Activated T-helper 1 cell treated with anti-CD3 and anti-CD28 coated beads, Interleukin-2, amount 50 U/mL, for 16 hours (primary cell): ENCODE measurements around the gene GRIN3A.
"Not testable (repeated sequence)": the region's sequence is repeated elsewhere in the genome, so short reads cannot be mapped to it uniquely, and the experiment has no call there.

Source experiments
- DNase-seq, 2 donors: peaks; one replicate each; pipeline ENCODE4 v3.0.0-alpha.2; 2020; ENCODE audit warnings: low read depth in 1 of 2, low spot score in 1 of 2

GRIN3A gene

DNA sequence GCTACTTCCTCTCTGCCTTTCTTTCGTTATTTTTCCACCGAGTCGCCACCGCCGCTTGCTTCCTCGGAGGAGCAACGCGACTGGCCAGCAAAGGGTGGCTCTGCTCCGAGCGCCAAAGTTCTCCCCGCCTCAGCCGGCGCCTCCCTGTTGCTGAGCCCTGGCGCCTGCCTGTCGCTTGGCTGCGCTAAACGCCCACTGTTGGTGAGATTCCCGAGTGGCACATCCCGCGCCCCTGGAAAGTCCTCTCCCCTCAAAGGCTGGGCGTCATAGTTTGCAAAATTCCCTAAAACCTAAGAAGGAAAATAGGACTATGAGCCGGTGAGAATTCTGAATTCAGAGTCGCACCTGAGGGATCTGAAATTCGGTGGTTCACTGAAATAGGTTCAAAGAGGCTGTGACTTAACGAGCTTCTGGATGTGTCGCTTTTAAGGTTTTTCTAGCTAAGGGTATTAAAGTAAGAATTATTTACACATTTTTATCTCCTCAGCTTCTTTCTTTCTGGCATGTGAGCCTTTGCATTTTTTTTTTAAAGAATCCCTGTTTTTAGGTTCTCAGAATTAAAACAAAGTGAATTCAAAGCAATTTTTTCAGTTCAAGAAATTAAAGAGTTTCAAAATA lies at the start of gene GRIN3A:
Gene GRIN3A, minus strand, starts transcription at position 82 of the 618 bp plus-strand sequence. CDS start 668 bp downstream, outside the sequence.
- DNase-seq, result no peak

DNA sequence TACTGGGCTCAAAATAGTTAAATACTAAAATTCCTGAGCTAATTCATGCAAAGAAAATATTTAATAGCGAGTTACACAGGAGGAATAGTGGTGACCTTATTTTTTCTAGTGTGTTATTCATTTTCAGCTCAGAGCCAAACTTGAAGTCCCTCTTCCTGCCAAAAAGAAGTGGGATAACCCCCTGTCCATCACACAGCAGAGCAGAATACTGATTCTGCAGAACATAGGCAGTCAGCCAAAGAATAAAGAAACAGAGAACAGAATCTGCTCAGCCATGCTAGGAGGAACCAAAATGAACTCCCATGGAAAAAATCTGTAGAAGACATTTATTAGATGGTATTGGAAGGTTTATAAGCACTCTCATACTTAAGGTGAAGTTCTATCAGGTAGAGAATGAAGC lies 49.4 kb upstream of the GRIN3A start:
- no peak for DNase-seq

DNA sequence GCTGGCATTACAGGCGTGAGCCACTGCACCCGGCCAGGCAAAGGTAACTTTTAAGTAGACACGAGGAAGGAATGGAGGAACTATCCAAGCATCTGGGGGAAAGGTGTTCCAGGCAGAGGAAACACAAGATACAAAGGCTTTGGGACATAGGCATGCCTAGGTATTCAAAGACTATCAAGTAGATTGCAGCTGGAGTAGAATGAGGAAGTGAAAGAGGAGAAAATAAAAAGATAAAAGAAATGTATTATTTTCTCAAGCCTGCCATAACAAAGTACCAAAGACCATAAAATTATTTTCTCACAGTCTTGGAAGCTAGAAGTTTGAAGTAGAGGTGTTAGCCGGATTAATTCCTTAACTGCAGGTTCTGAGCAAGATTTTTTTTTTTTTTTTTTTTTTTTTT lies 39.9 kb upstream of the GRIN3A start:
- DNase-seq, result no peak

DNA sequence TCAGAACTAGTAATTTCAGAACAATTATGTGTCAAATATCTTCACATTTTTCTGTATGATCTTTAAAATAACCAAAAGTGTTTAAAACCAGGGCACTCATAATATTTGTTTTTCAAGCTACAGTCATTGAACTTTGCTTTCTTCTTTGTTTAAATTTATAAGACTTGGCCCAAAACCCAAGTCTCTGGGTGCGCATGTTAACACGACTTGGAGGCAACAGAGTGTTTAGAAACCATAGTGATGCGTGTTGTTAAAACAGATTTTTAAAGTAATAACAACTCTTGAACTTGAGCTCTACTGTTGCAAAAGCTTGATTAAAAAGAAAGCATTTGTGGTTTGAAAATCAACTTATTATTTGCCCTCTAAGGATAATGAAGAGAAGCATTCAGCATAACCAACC lies 26.0 kb upstream of the GRIN3A start:
- no peak for DNase-seq

DNA sequence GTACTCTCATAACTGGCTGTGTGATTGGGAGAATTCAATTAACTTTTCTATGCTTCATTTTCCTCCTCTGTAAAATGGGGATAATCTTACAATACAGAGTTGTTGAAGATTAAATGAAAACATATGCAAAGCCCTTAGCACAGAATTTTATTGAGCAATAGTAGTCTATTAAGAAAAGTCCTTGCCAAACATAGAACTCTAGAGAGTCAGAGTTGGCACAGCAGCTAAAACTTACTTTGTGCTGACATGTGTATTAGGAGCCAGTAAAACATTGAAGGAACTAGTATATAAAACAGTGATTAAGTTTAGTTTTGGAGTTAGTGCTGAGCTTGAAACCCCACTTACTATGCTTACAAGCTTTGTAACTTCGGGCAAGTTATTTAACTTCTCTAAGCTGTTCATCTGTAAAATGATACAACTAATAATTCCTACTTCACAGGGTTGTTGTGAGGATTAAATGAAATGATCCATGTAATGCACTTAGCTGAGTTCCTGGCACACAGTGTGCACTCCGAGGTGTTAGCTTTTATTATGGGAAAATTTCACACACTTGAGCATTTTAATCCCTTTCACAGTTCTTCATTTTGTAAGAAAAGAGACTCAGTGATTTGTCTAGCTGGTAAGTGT lies 20.0 kb upstream of the GRIN3A start:
- DNase-seq, result no peak

DNA sequence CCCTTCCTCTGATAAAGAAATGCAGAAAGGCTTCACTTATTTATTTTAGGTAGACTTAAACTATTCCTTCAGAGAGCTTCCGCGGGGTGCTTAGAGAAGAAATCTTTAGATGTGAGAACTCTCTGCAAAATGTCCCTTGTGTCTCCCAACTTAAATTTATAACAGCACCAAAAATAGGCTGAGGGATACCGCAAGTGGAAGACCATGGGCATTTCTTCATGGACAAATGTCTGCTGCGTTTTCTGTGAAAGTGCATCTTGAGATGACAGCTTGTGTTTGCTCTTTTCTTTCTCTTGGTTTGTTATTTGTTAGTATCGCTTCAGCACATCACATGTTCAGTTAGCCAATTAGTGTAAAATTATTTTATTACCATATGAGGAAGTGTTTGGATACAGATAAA lies 15.3 kb upstream of the GRIN3A start:
- DNase-seq, result no peak

DNA sequence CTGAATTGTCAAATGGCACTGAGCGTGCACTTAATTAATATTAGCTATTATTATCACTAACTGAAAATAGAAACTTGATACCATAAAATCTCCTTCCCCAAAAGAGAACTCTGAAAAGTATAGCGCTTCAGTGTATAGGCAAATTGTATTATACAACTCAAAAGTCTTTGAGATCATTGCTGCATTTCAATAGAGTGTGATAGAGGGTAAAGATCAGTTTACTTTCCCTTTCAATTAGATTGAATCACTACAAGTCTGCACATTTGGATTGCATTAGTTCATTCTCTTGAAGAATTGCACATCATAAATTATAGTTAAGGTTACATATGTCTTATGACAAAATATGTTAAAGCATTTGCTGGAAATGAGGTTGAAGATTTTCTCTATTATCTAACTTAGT lies 13.4 kb upstream of the GRIN3A start:
- no peak for DNase-seq

DNA sequence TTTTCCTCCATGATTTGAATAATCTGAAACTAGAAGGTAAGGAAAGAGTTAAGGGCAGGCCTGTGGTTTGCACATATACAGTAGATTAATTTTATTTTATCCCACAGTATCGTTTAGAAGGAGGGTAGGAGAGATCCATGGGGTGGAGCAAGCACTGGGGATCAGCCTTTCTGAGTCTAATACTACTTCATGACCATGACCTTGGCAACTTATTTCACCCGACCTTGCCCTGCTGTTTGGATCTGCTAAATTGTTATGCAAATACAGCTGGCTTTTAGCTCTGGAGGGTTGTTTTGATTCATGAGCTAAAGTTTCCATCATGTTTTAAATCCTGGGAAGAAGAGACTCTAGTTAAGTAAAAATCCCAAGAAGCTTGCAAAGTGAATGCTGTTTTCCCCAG lies 864 bp upstream of the GRIN3A start:
- no peak for DNase-seq

DNA sequence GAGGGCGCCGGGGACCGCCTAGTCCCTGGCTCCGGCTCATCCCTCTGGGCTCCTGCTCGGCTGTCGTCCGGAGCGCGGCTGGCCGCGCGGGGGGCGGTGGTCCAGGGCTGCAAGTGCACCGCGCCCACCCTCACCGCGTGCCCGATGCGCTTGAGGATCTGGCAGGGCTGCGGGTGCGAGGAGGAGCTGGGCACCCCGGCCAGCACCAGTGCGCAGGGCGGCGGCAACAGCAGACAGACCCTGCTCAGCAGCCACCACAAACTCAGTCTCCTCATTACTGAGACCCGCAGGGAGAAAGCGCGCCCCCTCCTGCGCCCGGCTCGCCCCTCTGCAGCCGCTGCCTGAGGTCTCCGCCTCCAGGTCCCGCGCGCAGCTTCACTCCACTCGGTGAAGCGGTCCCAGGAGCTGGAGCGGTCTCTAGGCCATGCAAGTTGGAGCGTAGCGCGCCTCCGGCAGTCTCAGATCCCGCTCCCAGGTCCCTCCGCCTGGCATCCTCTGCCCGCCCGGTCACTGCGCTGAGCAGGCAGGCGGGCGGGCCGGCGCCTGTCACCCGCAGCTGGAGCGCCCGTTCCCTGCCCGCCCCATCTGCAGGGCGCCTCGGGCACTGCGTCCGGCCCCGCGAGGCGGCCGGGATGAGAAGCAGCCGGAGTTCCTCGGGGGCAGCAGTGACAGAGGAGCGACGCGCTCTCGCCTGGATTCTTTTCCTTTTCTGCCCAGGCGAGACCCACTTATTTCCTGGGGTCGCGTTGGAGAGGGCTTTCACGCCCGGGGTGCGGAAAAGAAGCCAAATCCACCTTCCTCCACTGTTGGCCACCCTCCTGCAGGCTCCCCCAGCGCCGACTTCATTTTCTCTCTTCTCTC lies 512 bp downstream of the GRIN3A start:
- no peak for DNase-seq

DNA sequence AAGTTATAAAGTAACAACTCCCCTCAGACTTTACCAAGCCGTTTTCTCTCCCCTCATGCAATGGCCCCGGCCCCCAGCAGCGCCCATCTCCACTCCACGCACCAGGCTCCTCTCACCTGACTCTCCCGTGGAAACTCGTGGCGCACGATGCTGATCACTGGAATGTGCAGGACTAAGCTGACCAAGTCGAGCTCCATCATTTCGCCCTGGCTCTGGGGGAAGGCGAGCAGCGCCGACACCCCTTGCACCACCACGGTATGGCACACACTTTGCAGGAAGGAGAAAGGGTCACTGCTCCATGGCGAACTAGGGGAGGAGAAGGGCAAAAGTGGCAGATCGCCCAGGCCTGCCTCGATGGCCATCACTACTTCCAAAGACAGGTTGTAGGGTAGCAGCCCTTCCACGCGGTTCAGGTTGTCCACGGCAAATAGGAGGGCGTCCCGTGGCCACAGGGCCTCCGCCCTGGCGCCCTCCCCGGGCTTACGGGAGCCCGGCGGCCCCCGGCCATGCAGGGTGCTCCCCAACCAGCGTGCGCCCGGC lies 1.2 kb downstream of the GRIN3A start:
- DNase-seq, result no peak

DNA sequence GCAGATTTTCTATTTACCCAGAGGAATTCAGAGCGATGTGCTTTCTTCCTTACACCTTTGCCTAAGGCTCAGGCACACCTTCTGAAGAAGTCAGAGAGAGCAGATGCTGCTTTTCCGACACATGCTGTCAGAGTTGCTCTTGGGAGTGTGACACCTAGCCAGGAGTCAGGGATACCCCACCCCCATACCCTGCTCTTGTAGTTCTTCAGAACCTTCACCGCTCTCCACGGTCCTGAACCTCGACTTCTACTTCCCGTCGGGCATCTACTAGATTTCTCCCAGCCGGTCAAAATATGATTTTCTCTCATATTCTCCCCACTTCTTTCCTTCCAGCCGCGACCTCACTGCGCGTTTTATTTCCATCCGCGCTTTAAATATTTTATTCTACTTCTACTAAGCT lies 1.7 kb downstream of the GRIN3A start:
- no peak for DNase-seq

DNA sequence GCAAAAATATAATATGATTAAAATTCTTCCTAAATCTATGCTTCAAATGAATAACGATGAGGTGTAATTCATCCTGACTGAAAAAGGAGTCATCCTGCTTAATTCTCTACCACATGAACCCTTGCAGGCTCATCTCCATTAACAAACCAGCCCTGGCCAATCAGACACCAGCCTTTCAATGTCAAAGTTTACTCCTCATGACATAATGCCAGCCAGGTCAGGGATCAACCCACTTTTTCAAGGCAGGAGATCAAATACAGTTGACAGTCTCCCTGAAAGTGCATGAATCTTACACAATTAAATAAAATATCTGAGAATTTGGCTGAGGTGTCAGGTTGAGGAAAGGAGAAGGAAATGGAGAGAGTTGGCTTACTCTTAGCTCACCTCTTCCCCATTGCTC lies 7.0 kb downstream of the GRIN3A start:
- DNase-seq, result no peak

DNA sequence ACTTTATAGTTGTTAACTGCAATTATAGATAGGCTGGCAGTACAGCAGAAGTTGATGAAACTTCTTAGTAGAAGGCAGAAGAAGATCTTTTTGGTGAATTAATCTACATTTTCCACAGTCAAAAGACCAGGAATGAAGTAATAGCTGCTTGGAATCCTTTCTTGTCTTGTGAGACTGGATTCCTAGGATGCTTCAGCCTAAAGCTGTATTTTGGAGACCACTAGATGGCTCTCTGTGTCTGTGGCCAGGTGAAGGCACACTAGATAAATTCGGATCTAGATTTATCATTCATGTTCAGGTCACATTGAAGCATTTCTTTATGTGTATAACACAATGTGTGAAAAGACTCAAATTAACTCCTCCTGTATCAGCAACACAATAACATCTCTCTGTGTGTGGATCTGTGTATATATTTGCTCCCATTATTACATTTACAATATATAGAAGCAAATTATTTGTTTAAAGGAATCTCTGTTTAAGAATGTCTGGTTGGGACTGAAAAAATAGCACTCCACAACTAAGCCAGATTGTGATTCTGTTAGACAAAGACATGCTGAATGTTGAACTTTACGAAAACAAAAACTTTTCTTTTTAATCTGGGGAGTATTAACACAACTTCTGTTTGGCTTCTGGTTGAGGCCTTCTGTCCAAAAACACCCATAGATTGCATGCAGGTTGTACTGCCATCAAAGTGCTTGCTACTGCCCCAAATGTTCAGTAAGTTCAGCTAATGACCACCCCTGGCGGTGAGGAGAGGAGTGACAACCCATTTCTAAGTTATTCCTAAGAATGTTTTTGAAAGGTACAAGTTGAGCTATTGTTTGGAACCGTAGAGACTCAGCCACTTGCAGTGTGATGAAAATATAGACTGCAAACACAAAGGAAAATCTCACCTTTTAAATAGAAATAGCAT lies 10.6 kb downstream of the GRIN3A start:
- DNase-seq, result no peak

DNA sequence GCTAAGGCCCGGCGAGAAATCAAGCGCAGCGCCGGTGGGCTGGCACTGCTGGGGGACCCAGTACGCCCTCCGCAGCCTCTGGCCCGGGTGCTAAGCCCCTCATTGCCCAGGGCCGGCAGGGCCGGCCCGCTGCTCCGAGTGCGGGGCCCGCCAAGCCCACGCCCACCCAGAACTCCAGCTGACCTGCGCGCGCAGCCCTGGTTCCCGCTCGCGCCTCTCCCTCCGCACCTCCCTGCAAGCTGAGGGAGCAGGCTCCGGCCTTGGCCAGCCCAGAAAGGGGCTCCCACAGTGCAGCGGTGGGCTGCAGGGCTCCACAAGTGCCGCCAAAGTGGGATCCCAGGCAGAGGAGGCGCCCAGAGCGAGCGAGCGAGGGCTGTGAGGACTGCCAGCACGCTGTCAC lies 14.2 kb downstream of the GRIN3A start:
- not testable (repeated sequence) for DNase-seq

DNA sequence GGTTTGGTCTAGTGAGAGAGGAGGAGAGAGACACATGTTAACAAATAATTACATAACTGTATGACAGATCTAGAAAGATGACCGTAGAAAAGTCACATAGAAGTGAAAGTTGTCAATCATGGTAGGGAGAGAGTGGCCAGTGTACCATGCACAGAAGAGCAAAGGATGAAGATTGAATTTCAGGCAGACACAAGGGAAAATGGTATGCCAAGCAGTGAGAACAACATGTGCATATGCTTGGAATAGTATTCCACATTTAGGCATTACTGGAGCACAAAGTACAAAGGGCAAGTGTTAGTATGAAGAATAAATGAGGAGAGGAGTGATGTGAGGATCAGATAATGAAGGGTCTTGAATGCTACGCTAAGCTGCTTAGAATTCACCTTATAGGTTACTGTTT lies 20.3 kb downstream of the GRIN3A start:
- DNase-seq, result no peak

DNA sequence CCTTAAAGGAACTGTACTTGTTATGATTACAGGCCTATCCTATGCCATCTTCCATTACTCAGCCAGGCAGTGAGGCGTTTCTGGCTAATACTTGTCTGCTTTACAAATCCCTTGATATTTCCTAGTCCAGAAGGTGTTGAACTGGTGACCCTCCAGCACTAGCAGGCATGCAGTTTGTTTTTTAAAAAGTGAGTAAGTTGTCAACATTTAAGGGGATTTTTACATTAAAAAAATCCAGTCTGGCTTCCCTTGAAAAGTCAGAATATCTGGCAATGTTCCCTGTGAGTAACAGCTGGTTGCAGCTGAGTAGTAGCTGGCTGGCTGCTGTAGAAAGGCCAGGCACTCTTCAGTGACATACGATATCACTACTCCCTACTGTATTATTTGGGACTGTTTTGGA lies 21.8 kb downstream of the GRIN3A start:
- no peak for DNase-seq

DNA sequence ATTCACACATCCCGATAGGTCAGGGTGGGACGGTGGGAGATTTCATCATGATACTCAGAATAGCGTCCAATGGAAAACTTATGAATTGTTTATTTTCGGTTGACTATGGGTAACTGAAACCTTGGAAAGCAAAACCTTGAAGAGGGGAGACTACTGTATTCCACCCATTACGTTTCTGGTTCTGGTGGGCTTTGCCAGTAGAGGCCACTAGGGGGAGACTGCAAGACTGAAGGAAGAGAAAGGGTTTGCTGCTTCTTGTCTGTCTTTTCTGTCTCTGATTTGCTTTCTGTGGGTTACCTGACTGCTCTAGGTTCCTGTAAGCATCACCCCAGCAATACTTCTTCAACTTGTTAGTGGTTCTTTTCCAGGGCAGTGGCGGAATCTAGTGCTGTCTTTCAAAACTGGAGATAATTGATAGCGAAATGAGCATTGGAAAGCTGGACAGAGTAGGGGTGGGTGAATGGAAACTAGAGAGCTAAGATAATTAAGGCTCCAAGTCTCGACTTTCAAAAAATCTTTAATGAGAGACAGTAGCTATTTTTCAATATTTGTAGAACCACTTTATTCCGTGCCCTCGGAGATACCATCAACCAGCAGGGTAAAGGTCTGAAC lies 27.0 kb downstream of the GRIN3A start:
- DNase-seq, result no peak

DNA sequence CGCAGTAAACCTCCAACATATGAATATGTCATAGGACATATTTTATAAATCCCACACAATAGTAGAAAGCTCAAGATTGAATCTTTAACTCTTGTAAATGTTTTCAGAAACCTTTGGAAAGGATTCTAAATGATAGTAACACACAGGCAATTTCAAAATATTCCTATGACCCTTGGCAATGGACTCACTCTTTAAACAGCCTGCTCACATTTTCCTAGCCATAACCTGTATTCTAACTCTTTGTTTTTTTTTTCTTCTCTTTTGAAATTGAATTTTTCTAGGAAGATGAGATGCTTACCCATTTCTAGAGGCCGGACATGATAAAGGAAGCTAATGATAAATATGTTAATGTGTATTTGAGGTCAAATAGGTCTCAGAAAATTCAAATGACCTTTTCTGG lies 29.6 kb downstream of the GRIN3A start:
- no peak for DNase-seq

DNA sequence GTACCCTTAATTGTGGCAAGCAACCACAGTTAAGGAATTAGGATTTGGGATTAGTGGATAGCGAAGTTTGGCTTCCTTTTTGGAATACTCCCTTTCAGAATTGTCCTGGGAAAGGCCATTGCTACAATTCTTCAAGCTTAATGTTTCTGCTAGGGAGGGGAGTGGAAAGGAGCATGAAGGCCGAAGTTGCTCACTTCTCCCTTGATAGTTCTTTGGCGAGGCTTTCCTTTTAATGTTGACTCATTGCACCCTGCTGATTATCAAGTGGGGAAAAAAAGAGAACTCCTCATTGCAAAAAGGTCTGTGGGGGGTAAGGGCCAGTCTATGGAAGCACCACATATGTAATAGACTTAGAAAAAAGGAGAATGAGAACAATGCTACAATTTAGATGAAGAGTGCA lies 30.7 kb downstream of the GRIN3A start:
- no peak for DNase-seq

DNA sequence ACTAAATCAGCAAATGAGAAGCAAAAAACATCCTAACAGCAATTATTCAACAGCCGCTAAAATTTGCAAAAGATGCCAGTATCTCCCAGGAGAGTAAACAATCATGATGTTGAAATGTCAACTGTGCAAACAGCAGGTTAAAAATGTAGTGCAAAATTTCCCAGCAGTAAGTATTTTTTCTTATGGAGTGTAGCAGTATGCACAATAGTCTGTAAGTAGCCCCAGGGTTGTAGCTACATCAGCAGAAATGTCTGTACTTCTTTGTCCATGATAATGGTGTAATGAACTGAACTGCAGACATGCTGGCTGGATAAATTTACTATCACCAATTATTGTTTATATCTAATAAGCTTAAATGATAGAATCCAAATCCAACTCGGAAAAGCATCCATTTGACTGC lies 31.4 kb downstream of the GRIN3A start:
- no peak for DNase-seq
